Activated B cell treated with CpG ODN at 0.5 μM for 24 hours (primary cell): ENCODE results near the gene CHRNA5. TPM values are rescaled to one million over a fixed set of nuclear protein-coding genes. Genes with fewer than 3 reads are reported as not detected.

ENCODE experiments used
- ATAC-seq: fragments of 200-7000 bp; cut with Tn5 transposase; one replicate; pipeline ENCODE4 v1.10.0; 2021; ENCODE audit warnings: low read depth, mild to moderate bottlenecking, moderate library complexity
- CTCF ChIA-PET: fragments of 350-600 bp; sonication (Branson Sonifier 250); formaldehyde crosslinking; loops from one replicate; lab custom pipeline; 2021; ENCODE audit warnings: antibody characterized with exemption; lab: Charles Lee
- POLR2A ChIA-PET: fragments of 350-600 bp; sonication (Branson Sonifier 250); formaldehyde crosslinking; loops from one replicate; lab custom pipeline; 2021; ENCODE audit warnings: antibody characterized with exemption; lab: Charles Lee
- DNase-seq: peaks from one replicate; pipeline ENCODE4 v3.0.0; 2022
- H3K27ac Mint-ChIP-seq: one replicate; pipeline ENCODE4 v1.8.0; 2020; ENCODE audit warnings: mixed read lengths
- H3K27me3 Mint-ChIP-seq: one replicate; pipeline ENCODE4 v1.8.0; 2021; ENCODE audit warnings: mixed read lengths
- H3K36me3 Mint-ChIP-seq: one replicate; pipeline ENCODE4 v1.8.0; 2021; ENCODE audit warnings: low read depth, mixed read lengths
- H3K4me1 Mint-ChIP-seq: one replicate; pipeline ENCODE4 v1.8.0; 2021; ENCODE audit warnings: mixed read lengths
- H3K4me3 Mint-ChIP-seq: one replicate; pipeline ENCODE4 v1.8.0; 2020; ENCODE audit warnings: mild to moderate bottlenecking, mixed read lengths
- H3K9me3 Mint-ChIP-seq: one replicate; pipeline ENCODE4 v1.8.0; 2020; ENCODE audit warnings: mixed read lengths
- CTCF ChIP-seq: fragments of 200-600 bp; IDR thresholded peaks from one replicate; pipeline ENCODE4 v1.8.0; 2022; ENCODE audit warnings: antibody characterized with exemption, mild to moderate bottlenecking
- intact Hi-C: fragments of 100-400 bp; cut with micrococcal nuclease; formaldehyde crosslinking; loops from one replicate; pipeline ENCODE4 v1.15.1; 2024
- total RNA-seq: library from RNA; stranded (reverse); gene quantifications from 2 replicates; pipeline ENCODE4 v1.2.3, GENCODE V29; 2022

The CHRNA5 gene
- total RNA-seq, 1 donor from 2014 or later: 1.3 TPM

DNA sequence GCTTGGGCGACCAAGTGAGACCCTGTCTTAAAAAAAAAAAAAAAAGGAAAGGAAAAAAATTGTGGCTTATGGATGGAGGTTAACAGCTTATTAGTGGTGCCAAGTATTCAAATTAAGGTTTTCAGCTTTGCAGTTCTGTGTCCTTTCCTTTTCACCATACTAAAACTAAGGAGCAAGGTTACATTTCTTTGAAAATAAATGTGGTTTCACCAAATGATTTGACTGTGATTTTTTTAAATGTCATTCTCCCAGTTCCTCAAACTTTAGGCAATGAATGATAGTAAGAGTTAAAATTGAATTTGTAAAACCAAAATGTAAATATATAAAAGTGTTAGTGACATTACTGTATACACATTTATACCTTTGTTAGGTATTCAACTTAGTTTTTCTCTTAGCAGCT is 9.6 kb downstream of the CHRNA5 start:
- Mint-ChIP-seq H3K9me3 (no peaks in the 10 kb centered on the region), H3K36me3 (no peaks in the 10 kb centered on the region), H3K4me1 (peaks cover 3% of the 10 kb centered on the region), H3K27me3 (no peaks in the 10 kb centered on the region), H3K27ac (no peak overlapping the region), H3K4me3 (no peak overlapping the region)
- no peak for ATAC-seq
- DNase-seq: no peak
- intact Hi-C loops: no loop called here
- POLR2A ChIA-PET: no interaction called here
- no peak for TF ChIP-seq CTCF
- CTCF ChIA-PET: no interaction called here

DNA sequence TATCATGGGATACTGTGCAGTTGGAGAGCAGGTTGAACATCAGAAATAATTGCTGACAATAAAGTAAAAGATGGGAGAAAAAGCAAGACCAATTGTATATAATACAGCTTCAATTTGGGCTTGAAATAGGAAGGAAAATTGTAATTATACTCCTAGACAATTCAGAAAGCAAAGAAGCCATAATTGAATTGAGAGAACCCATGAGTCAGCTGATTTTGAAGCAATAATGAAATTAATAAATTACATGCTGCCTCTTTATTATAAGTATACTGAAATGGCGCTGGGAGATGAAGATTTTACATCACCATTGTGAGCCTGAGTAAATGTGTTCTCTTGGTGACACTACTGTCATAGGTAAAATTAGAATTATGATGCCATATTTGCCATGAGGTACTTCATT is 32.3 kb downstream of the CHRNA5 start:
- H3K36me3 Mint-ChIP-seq: no peaks in the 10 kb centered on the region
- intact Hi-C loops: no loop called here
- no peak for ATAC-seq
- ChIA-PET CTCF (no interaction called here), POLR2A (no interaction called here)
- no peak for DNase-seq
- no peaks in the 10 kb centered on the region for H3K9me3 Mint-ChIP-seq
- no peak overlapping the region for H3K4me3 Mint-ChIP-seq
- no peaks in the 10 kb centered on the region for H3K4me1 Mint-ChIP-seq
- no peak overlapping the region for H3K27ac Mint-ChIP-seq
- H3K27me3 Mint-ChIP-seq: no peaks in the 10 kb centered on the region
- TF ChIP-seq CTCF: no peak

DNA sequence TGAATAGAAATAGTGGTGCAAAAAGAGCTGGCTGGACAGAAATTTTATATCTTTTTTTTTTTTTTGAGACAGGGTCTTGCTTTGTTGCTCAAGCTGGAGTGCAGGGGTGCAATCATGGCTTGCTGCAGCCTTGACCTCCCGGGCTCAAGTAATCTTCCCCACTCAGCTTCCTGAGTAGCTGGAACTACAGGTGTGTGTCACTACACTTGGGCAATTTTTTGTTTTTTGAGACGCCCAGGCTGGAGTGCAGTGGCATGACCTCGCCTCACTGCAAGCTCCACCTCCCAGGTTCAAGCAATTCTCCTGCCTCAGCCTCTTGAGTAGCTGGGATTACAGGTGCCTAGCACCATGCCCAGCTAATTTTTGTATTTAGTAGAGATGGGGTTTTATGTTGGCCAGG is 33.0 kb downstream of the CHRNA5 start:
- ATAC-seq: no peak
- CTCF ChIA-PET: no interaction called here
- Mint-ChIP-seq H3K4me3 (no peak overlapping the region), H3K4me1 (no peaks in the 10 kb centered on the region), H3K36me3 (no peaks in the 10 kb centered on the region), H3K27ac (no peak overlapping the region), H3K27me3 (peaks cover 3% of the 10 kb centered on the region), H3K9me3 (no peaks in the 10 kb centered on the region)
- DNase-seq: no peak
- TF ChIP-seq CTCF: no peak
- POLR2A ChIA-PET: no interaction called here
- intact Hi-C loops: no loop called here

- no peaks in the 10 kb centered on the region for H3K9me3 Mint-ChIP-seq
- H3K4me3 Mint-ChIP-seq: no peak overlapping the region
- ChIA-PET CTCF (no interaction called here), POLR2A (no interaction called here)
- DNase-seq (no peak), ATAC-seq (no peak)
- H3K27ac Mint-ChIP-seq: no peak overlapping the region
- no peak for TF ChIP-seq CTCF
- intact Hi-C loops: no loop called here
- H3K27me3 Mint-ChIP-seq: peaks cover 7% of the 10 kb centered on the region
- H3K36me3 Mint-ChIP-seq: no peaks in the 10 kb centered on the region
- no peaks in the 10 kb centered on the region for H3K4me1 Mint-ChIP-seq
Observed at GRCh38 chr15:78599189-78599588, 33.9 kb downstream of the CHRNA5 start.

- DNase-seq (no peak), ATAC-seq (no peak)
- no peak overlapping the region for H3K4me3 Mint-ChIP-seq
- H3K27me3 Mint-ChIP-seq: peaks cover 11% of the 10 kb centered on the region
- no peak for TF ChIP-seq CTCF
- ChIA-PET CTCF (no interaction called here), POLR2A (no interaction called here)
- no peaks in the 10 kb centered on the region for H3K4me1 Mint-ChIP-seq
- no peaks in the 10 kb centered on the region for H3K9me3 Mint-ChIP-seq
- H3K36me3 Mint-ChIP-seq: no peaks in the 10 kb centered on the region
- intact Hi-C loops: no loop called here
- H3K27ac Mint-ChIP-seq: no peak overlapping the region
Observed at GRCh38 chr15:78603467-78603866, 38.1 kb downstream of the CHRNA5 start.
